BLaER1 treated with 17β-estradiol and CSF1 and Interleukin-3, amounts not matched to agents 10 nM and 100 nM (cell line): ENCODE data around the gene FAM180A.

Experiments
- H3K27ac ChIP-seq, 11 experiments: shearing (Covaris generic); formaldehyde crosslinking; 2 replicates each; pipeline ENCODE4 v1.8.1; 2022
- H3K27me3 ChIP-seq, 11 experiments: shearing (Covaris generic); formaldehyde crosslinking; 2 replicates each; pipeline ENCODE4 v1.8.1; 2022
- H3K36me3 ChIP-seq, 11 experiments: shearing (Covaris generic); formaldehyde crosslinking; 2 replicates each; pipeline ENCODE4 v1.8.1; 2022
- H3K4me1 ChIP-seq, 10 experiments: shearing (Covaris generic); formaldehyde crosslinking; 2 replicates each; pipeline ENCODE4 v1.8.1; 2022
- H3K4me2 ChIP-seq, 11 experiments: shearing (Covaris generic); formaldehyde crosslinking; 2 replicates each; pipeline ENCODE4 v1.8.1; 2022
- H3K4me3 ChIP-seq, 10 experiments: shearing (Covaris generic); formaldehyde crosslinking; 2 replicates each; pipeline ENCODE4 v1.8.1; 2022
- H3K9ac ChIP-seq, 11 experiments: shearing (Covaris generic); formaldehyde crosslinking; 2 replicates each; pipeline ENCODE4 v1.8.1; 2022
- H3K9me3 ChIP-seq, 11 experiments: shearing (Covaris generic); formaldehyde crosslinking; replicated peaks in 1 of 11; 2 replicates each; pipeline ENCODE4 v1.8.1; 2022
- H4K20me1 ChIP-seq, 11 experiments: shearing (Covaris generic); formaldehyde crosslinking; 2 replicates each; pipeline ENCODE4 v1.8.1; 2022
- Cebpa-rat ChIP-seq, 11 experiments: shearing (Covaris generic); IDR thresholded peaks; 2 replicates each; pipeline ENCODE4 v1.8.1; 2022

The FAM180A gene

DNA sequence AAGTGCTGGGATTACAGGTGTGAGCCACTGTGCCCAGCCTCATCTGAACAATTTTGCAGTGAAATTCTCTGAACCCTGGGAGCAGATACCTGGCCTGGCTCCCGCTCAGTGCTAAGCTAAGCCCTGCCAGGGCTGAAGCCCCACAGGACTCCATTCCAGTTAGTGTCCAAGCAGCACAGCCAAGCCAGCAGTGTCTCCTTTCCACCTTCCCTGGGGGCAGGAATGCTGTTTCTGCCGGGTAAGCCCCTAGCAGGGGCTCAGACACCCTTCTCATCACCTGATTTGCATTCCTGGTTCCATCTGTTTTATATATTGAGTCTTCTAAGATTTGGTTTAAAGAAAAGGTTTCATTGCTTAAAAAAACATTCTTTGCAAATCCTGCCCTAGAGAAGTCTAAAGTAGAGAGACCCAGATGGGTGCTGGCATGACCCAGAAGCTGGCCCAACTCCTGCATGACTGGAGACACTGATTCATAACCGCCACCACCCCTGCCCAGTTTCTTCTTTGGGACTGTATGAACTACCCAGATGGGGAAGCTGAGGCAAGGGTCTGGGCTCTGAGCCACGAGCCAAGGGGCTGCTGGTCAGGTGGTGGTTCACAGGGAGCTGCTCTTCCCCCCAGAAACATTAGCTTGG lies 34.7 kb downstream of the FAM180A start:
- no peaks in the 10 kb centered on the region for H3K4me1 ChIP-seq
- no peak overlapping the region for H3K9ac ChIP-seq
- TF ChIP-seq Cebpa-rat (IDR thresholded peaks at IDR 0.05), result no peak
- H3K27me3 ChIP-seq, result no peaks in the 10 kb centered on the region
- H3K4me2 ChIP-seq, result no peak overlapping the region
- no peaks in the 10 kb centered on the region for H3K36me3 ChIP-seq
- H4K20me1 ChIP-seq, result no peaks in the 10 kb centered on the region
- H3K9me3 ChIP-seq, result no peaks in the 10 kb centered on the region
- H3K27ac ChIP-seq, result no peak overlapping the region
- no peak overlapping the region for H3K4me3 ChIP-seq

DNA sequence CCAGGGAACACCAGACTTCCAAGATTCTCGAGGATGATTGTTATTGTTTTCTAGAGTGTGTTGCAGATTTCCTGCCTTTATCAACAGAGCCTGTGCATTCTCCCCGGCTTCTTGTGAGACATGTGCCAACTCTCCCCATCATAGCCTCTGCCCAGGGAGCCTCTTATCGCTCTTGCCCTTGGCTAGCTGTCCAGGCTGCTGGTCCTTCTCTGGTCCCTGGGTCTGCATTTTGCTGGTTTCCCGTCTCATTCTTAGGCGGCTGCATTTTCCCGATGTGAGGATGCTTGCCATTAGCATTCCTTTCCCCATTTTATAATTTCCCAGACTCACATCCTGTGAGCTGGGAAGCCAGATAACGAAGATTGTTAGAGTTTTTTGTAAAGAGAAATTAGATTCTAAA lies 35.8 kb downstream of the FAM180A start:
- Histone ChIP-seq H3K4me2 (no peak overlapping the region), H3K4me1 (peaks cover 0 to 2% (median 0%) of the 10 kb centered on the region in 10 experiments; a peak in 3 of 20 replicates), H3K27ac (no peak overlapping the region), H3K36me3 (no peaks in the 10 kb centered on the region; a peak in 1 of 22 replicates), H3K9me3 (0 out of 22 replicates have a peak, but pooled peaks cover 0 to 3% (median 0%) of the 10 kb centered on the region in 11 experiments), H3K9ac (no peak overlapping the region), H3K27me3 (no peaks in the 10 kb centered on the region), H3K4me3 (no peak overlapping the region), H4K20me1 (no peaks in the 10 kb centered on the region)
- no peak for TF ChIP-seq Cebpa-rat (IDR thresholded peaks at IDR 0.05)

DNA sequence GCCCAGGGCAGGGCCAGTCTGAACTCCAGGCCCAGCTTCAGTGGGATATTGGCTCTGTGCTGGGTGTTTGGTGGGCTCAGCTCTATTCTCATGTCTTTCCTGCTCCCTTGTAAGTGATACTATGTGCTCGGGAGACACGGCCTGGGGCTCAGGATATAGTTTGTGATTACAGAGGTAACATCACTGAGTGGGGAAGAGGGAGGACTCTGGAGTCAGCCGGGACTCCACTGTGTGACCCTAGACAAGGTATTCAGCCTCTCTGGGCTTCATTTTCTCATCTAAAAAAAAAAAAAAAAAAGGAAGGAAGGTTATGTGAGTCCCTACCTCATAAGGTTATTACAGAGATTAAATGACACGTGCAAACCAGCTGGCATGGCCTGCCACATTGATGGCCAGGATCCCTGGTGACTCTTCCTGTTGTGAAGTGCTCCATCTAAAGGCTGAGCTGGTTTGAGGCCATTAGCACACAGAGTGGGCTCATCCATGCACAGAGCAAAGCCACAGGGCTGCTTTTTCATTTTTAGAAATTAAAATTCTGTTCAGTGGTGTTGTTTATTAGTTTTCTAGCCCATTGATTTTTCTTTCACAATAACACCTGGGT lies 36.3 kb downstream of the FAM180A start:
- H3K4me3 ChIP-seq, result no peak overlapping the region
- no peaks in the 10 kb centered on the region; a peak in 1 of 22 replicates for H3K36me3 ChIP-seq
- no peak overlapping the region for H3K4me2 ChIP-seq
- no peak overlapping the region for H3K9ac ChIP-seq
- H3K4me1 ChIP-seq, result peaks cover 0 to 6% (median 2%) of the 10 kb centered on the region in 10 experiments; a peak in 5 of 20 replicates
- H3K9me3 ChIP-seq, result 0 out of 22 replicates have a peak, but pooled peaks cover 0 to 3% (median 0%) of the 10 kb centered on the region in 11 experiments
- H3K27me3 ChIP-seq, result no peaks in the 10 kb centered on the region
- H4K20me1 ChIP-seq, result no peaks in the 10 kb centered on the region
- no peak overlapping the region for H3K27ac ChIP-seq
- no peak for TF ChIP-seq Cebpa-rat (IDR thresholded peaks at IDR 0.05)

DNA sequence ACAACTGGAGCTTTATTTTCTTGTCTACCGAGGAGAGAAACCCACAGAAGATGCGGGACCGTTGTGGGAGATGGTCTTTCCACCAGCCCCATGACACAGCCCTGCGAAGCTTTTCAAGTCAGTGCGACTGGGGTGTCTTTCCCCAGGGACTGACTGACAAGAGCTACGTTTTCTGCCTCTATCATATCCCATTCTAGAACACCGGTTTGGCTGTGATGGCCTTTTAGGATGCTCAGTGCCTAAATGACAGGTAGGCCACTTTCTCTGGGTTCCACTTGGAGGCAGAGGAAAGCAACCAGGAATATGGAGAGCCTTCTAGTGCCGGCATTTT lies 37.5 kb downstream of the FAM180A start:
- TF ChIP-seq Cebpa-rat (IDR thresholded peaks at IDR 0.05), result no peak
- Histone ChIP-seq H3K4me3 (no peak overlapping the region), H3K27ac (no peak overlapping the region), H3K9me3 (0 out of 22 replicates have a peak, but pooled peaks cover 0 to 3% (median 0%) of the 10 kb centered on the region in 11 experiments), H3K4me1 (peaks cover 0 to 8% (median 2%) of the 10 kb centered on the region in 10 experiments; a peak in 5 of 20 replicates), H4K20me1 (no peaks in the 10 kb centered on the region), H3K9ac (no peak overlapping the region), H3K27me3 (no peaks in the 10 kb centered on the region), H3K4me2 (no peak overlapping the region), H3K36me3 (no peaks in the 10 kb centered on the region; a peak in 1 of 22 replicates)

DNA sequence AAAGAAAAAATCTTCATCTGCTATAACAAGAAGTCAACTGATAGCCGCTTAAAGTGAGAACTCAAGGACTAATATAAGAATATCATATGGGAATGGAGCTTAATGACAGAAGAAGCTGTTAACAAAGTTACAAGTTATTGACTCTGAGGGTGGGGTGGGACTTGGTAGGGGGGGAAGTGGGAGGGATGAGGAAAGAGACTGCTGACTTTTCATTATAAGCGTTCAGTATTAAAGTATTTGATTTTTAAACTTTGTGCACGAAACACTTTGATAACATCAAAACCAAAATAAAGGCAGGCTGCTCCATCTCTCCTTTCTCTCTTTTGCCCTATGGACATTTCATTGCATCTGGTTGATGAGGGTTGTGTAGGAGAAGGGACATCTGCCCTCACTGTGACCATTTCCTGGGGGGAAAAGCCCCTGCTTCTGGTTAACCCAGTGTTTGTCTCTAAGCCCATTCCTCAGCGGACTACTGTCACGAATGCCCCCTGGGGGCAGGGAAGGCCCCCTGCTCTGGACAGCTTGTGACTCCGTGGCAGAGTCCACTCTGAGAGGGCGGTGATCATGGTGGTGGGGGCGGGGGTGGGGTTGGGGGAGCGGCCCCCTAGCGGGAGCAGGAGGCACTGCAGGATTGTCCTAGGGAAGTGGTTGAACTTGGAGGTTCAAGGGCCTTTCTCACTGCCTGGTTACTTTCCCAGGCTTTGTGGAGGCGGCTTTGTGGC lies 38.0 kb downstream of the FAM180A start:
- TF ChIP-seq Cebpa-rat (IDR thresholded peaks at IDR 0.05), result no peak
- Histone ChIP-seq H4K20me1 (no peaks in the 10 kb centered on the region), H3K27me3 (no peaks in the 10 kb centered on the region), H3K9me3 (0 out of 22 replicates have a peak, but pooled peaks cover 0 to 3% (median 0%) of the 10 kb centered on the region in 11 experiments), H3K4me3 (no peak overlapping the region), H3K4me1 (peaks cover 0 to 8% (median 2%) of the 10 kb centered on the region in 10 experiments; a peak in 5 of 20 replicates), H3K9ac (no peak overlapping the region), H3K4me2 (no peak overlapping the region), H3K36me3 (no peaks in the 10 kb centered on the region; a peak in 1 of 22 replicates), H3K27ac (no peak overlapping the region)

DNA sequence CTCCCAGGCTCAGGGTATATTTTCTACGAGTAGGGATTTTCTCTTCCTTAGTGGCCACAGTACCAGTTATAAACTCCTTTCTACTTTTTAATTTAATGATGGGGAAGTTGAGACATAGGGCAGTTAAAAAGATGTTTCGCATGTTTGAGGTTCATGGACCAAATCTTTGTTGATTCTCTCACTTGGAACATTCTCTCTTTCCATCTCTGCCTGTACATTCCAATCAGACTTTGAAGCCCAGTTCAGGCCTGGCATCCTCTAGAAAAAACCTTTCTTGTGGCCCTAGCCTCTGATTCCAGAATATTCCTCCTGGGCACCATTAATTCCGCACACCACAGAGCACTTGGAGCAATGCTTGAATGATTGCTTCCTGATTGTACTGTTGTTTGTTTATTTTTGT lies 39.1 kb downstream of the FAM180A start:
- Histone ChIP-seq H3K4me2 (no peak overlapping the region), H3K9ac (no peak overlapping the region), H3K4me3 (no peak overlapping the region)

DNA sequence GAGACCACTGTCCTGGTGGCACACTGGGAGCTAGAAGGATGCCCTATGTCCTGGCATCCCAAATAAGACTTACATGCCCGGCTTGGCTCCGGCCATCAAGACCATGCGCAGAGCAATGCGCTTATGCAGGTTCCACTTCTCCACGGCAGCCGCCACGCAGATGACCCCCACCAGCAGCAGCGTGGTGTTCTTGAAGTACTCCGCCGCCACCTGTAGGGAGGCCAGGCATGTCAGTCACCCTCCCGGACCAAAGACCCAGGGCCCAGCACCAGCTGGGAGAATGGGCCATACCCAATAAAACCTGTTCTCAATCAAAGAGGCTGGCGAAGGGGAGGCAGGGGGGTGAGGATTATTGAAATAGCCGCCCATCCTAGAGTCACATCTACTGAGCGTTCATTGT lies 40.6 kb downstream of the FAM180A start:
- H3K4me3 ChIP-seq, result no peak overlapping the region
- H3K36me3 ChIP-seq, result no peaks in the 10 kb centered on the region; a peak in 1 of 22 replicates
- H4K20me1 ChIP-seq, result no peaks in the 10 kb centered on the region
- H3K27me3 ChIP-seq, result no peaks in the 10 kb centered on the region
- no peak overlapping the region for H3K27ac ChIP-seq
- peaks cover 0 to 8% (median 2%) of the 10 kb centered on the region in 10 experiments; a peak in 5 of 20 replicates for H3K4me1 ChIP-seq
- no peak for TF ChIP-seq Cebpa-rat (IDR thresholded peaks at IDR 0.05)
- 0 out of 22 replicates have a peak, but pooled peaks cover 0 to 3% (median 0%) of the 10 kb centered on the region in 11 experiments for H3K9me3 ChIP-seq
- H3K9ac ChIP-seq, result no peak overlapping the region
- H3K4me2 ChIP-seq, result peak overlapping the region in 1 of 11 experiments; percentile 6; a peak in 1 of 22 replicates

More for the DNA sequence above, 39.1 kb downstream of the FAM180A start:
- Histone ChIP-seq H3K27ac (no peak overlapping the region), H3K9me3 (0 out of 22 replicates have a peak, but pooled peaks cover 0 to 3% (median 0%) of the 10 kb centered on the region in 11 experiments), H4K20me1 (no peaks in the 10 kb centered on the region), H3K36me3 (no peaks in the 10 kb centered on the region; a peak in 1 of 22 replicates), H3K4me1 (peaks cover 0 to 8% (median 2%) of the 10 kb centered on the region in 10 experiments; a peak in 5 of 20 replicates), H3K27me3 (no peaks in the 10 kb centered on the region)
- TF ChIP-seq Cebpa-rat (IDR thresholded peaks at IDR 0.05), result no peak

DNA sequence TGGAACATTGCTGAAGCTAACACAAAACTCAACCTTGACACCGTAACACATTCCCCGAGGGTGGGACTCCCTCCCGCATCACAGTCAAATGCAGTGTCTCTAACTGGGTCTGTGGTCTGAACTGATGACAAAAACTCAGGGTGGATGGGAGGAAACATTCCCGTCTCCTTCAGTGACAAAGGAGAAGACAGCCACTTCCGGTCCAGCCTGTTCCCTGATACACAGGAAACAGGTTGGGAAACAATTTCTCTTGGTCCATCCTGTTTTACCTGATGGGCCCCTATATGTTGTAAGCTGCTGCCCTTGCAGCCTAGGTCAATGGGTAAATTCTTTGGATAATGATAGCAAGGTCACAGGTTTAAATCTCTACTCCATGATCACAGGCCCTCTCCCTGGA lies 41.0 kb downstream of the FAM180A start:
- Histone ChIP-seq H3K9ac (no peak overlapping the region), H3K4me3 (no peak overlapping the region), H3K36me3 (no peaks in the 10 kb centered on the region; a peak in 1 of 22 replicates), H3K4me2 (peak overlapping the region in 3 of 11 experiments; percentile 6 to 15 (median 7); a peak in 3 of 22 replicates), H4K20me1 (no peaks in the 10 kb centered on the region), H3K27me3 (no peaks in the 10 kb centered on the region), H3K27ac (no peak overlapping the region), H3K4me1 (peaks cover 0 to 8% (median 2%) of the 10 kb centered on the region in 10 experiments; a peak in 5 of 20 replicates), H3K9me3 (0 out of 22 replicates have a peak, but pooled peaks cover 0 to 3% (median 0%) of the 10 kb centered on the region in 11 experiments)
- TF ChIP-seq Cebpa-rat (IDR thresholded peaks at IDR 0.05), result no peak
